ENCODE data around the gene PLD2.

Gene PLD2

DNA sequence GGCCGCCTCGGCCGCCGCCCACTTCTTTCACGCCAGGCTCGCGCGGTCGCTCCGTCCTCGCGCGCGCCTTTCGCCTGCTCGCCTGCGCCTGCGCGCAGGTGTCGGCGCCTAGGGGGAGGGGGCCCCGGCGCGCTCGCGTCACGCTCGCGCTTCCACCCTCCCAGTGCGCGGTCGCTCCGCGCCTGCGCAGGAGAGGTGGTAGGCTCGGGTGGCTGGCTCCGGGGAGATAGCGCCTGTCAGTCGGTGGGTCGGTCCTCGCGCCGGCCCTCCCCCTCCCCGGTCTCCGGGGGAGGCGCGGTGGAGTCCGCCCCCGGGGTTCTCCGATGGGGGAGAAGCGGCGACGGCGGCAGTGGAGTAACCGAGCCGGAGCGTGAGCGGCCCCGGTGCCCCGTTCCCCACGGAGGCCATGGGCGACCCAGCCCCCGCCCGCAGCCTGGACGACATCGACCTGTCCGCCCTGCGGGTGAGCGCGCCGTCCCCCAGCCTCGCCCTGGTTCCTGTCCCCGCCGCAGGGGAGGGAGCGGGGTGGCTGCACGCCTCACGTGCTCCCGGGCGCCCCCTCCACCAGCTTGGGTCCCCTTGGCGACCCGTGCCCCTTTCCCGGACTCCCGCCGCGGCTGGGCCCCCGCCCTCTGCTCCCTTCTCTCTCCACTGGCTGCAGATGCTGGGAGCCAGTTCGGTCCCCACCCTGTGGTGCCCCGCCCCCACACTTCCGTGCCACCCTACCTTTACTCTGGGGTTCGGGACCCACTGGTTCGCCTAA is 26.4 kb downstream of the PLD2 start, which contains the start of gene MINK1:
Gene MINK1 (plus strand): TSS at position 163 of the 763 bp plus-strand sequence. CDS start 244 bp downstream, at position 407.
- peaks cover 4 to 11% of the 10 kb centered on the region in 2 donors for H3K36me3 ChIP-seq (ENCODE audit: control insufficient read depth in 2 of 2, insufficient read depth in 2 of 2, low read length in 2 of 2)
- peak within 1 kb of the TSS; percentile 88 to 95 for H3K4me3 ChIP-seq (ENCODE audit: low read length in 2 of 2)
- H3K27me3 ChIP-seq (ENCODE audit: control insufficient read depth in 2 of 2, insufficient read depth in 2 of 2, low read length in 2 of 2), result no peaks in the 10 kb centered on the region
- no peaks in the 10 kb centered on the region for H3K9me3 ChIP-seq (ENCODE audit: control insufficient read depth in 2 of 2, low read length in 2 of 2)
- H3K4me1 ChIP-seq (ENCODE audit: control insufficient read depth in 2 of 2, insufficient read depth in 2 of 2, low read length in 2 of 2), result peaks cover 23 to 25% of the 10 kb centered on the region in 2 donors
- peak within 1 kb of the TSS; percentile 97 for H3K27ac ChIP-seq (ENCODE audit: low read depth in 2 of 2, low read length in 2 of 2)
- peak within 1 kb of the TSS; percentile 89 to 91 for H3K9ac ChIP-seq (ENCODE audit: low read depth in 1 of 2, low read length in 2 of 2)

DNA sequence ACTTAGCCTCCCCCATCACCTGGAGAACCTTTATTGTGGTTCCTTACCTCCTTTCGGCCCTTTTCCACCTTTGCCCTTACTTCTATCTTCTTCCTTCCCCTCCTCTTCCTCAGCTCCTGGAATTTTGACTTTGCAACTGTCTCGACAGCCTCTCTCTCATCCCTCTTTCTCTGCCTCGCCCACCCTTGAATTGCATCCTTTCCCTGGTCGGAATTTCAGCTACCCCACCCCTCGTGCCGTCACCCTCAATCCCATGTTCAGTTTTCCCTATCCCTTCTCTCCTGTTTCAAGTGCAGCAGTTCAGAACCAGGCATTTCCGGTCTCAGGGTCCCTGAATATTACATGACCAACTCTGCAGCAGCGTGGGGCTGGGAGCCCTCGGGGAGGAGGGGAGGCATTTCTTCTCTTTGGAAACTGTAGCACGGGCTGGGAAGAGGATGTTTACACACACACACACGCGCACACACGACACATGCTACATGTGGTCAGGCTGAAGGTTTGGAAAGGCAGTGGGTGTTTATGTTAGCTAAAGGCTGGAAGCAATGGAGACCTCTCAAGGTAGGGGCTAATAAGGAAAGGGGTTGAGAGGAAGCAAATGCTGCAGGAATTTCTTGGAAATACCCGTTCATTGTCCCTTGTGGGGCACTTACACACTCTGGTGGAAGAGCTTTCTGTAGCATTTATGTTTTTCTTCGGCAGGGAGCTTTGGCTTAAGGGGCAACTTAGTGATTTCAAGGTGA is 27.2 kb downstream of the PLD2 start:
- Histone ChIP-seq H3K9me3 (ENCODE audit: control insufficient read depth in 2 of 2, low read length in 2 of 2) (no peaks in the 10 kb centered on the region), H3K4me1 (ENCODE audit: control insufficient read depth in 2 of 2, insufficient read depth in 2 of 2, low read length in 2 of 2) (peaks cover 23 to 25% of the 10 kb centered on the region in 2 donors), H3K27ac (ENCODE audit: low read depth in 2 of 2, low read length in 2 of 2) (peak overlapping the region; percentile 97), H3K27me3 (ENCODE audit: control insufficient read depth in 2 of 2, insufficient read depth in 2 of 2, low read length in 2 of 2) (no peaks in the 10 kb centered on the region), H3K9ac (ENCODE audit: low read depth in 1 of 2, low read length in 2 of 2) (peak overlapping the region; percentile 89 to 91), H3K36me3 (ENCODE audit: control insufficient read depth in 2 of 2, insufficient read depth in 2 of 2, low read length in 2 of 2) (peaks cover 4 to 11% of the 10 kb centered on the region in 2 donors), H3K4me3 (ENCODE audit: low read length in 2 of 2) (peak overlapping the region; percentile 88 to 95)

DNA sequence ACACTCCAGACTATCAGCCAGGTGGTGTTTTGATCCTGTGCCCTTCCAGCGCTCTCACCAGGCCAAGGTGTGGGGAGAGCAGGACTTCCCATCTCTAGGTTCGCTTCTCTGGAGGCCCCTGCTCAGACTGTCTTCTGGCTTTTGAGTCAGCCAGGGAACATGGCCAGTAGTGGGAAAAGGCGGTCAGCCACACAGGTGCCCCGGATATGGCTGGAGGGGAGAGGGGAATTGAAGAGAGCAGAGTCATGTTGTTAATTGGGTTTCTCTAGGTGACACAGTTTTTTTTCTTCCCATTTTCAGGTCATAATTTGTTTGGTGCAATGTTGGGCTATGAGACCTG is 27.7 kb downstream of the PLD2 start:
- H3K9me3 ChIP-seq (ENCODE audit: control insufficient read depth in 2 of 2, low read length in 2 of 2), result no peaks in the 10 kb centered on the region
- H3K4me1 ChIP-seq (ENCODE audit: control insufficient read depth in 2 of 2, insufficient read depth in 2 of 2, low read length in 2 of 2), result peaks cover 23 to 25% of the 10 kb centered on the region in 2 donors
- H3K36me3 ChIP-seq (ENCODE audit: control insufficient read depth in 2 of 2, insufficient read depth in 2 of 2, low read length in 2 of 2), result peaks cover 4 to 11% of the 10 kb centered on the region in 2 donors
- H3K27ac ChIP-seq (ENCODE audit: low read depth in 2 of 2, low read length in 2 of 2), result peak overlapping the region; percentile 97
- peak overlapping the region; percentile 88 to 95 for H3K4me3 ChIP-seq (ENCODE audit: low read length in 2 of 2)
- no peaks in the 10 kb centered on the region for H3K27me3 ChIP-seq (ENCODE audit: control insufficient read depth in 2 of 2, insufficient read depth in 2 of 2, low read length in 2 of 2)
- peak overlapping the region; percentile 74 to 91 for H3K9ac ChIP-seq (ENCODE audit: low read depth in 1 of 2, low read length in 2 of 2)

DNA sequence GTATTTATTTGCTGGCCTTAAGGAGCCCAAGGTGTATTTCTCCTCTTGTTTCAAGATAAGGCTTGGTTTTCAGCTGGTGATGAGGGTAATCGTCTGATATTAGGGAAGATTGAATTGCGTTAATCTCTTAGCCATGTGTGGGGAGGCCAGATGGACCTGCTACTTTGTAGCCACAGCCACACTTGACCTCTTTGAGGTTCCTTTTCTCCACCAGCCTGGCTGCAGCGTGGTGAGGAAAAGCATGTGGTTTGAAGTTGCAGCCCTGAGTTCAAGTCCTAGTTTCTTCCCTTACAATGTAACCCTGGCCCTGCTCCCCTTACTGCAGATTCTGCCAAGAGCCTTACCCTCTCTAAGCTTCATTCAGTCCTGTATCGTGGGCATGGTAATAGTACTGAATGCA is 29.3 kb downstream of the PLD2 start:
- Histone ChIP-seq H3K27me3 (ENCODE audit: control insufficient read depth in 2 of 2, insufficient read depth in 2 of 2, low read length in 2 of 2) (no peaks in the 10 kb centered on the region), H3K36me3 (ENCODE audit: control insufficient read depth in 2 of 2, insufficient read depth in 2 of 2, low read length in 2 of 2) (peaks cover 4 to 15% of the 10 kb centered on the region in 2 donors), H3K4me1 (ENCODE audit: control insufficient read depth in 2 of 2, insufficient read depth in 2 of 2, low read length in 2 of 2) (peaks cover 29 to 32% of the 10 kb centered on the region in 2 donors), H3K9ac (ENCODE audit: low read depth in 1 of 2, low read length in 2 of 2) (no peak overlapping the region), H3K4me3 (ENCODE audit: low read length in 2 of 2) (peak overlapping the region in 1 of 2 donors; percentile 37), H3K27ac (ENCODE audit: low read depth in 2 of 2, low read length in 2 of 2) (peak overlapping the region in 1 of 2 donors; percentile 97), H3K9me3 (ENCODE audit: control insufficient read depth in 2 of 2, low read length in 2 of 2) (no peaks in the 10 kb centered on the region)

DNA sequence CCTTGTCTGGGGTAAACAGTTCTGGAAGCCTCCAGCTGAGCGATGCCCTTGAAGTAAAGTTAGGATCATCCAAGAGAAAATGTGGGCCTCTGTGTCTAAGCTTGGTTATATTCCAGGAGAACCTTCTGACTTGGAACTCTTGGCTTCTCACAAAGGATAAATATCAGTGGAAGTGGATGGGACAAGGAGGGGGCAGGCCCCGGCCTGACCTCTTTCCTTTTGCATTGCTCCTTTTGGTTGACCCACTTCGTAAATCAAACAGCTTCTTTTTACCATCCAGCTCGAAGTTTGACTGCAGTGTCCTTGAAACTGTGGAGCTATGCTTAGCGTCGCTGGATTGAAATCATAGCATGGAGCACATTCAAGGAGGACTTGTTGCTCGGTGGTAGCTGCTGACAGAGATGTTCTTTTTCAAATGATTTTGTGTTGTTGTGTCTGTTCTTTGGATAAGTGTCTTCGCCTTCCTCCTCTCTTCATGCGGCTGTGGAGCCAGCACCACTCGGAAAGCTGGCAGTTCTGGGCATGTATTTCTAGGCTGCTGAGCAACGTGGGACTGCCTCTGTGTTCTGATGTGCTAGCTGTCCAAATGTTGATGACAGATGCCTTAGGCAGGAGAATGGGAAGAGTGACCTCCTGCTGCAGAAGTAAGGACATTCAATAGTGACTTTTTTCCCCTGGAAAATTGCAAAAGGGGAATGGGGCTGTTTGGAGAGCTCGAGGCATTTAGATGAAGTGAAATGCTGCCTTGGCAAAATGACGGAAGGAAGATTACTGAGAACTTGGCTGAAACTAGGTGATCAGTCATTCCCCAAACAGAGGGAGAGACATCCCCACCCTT is 30.7 kb downstream of the PLD2 start:
- Histone ChIP-seq H3K9ac (ENCODE audit: low read depth in 1 of 2, low read length in 2 of 2) (no peak overlapping the region), H3K27ac (ENCODE audit: low read depth in 2 of 2, low read length in 2 of 2) (no peak overlapping the region)

DNA sequence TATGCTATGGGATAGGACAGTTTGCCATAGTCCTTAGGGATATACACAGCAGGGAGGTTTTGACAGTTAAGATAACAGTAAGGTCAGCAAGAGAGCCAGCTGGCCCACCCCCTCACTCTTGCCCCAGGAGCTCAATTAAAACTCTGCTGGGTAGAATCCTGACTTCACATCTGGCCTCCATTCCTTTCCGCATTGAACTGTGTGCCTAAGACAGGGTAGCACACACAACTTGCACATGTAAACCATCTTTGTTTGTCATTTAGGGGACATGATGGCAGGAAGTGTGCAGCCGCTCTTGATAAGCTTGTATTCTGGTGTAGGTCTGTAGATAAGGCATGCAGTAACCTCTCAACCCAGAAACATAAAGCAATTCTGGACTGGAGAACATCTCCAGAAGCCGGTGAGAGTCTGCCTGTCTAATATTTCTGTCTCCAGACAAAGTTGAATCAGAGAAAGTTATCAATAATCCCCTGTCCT is 31.4 kb downstream of the PLD2 start:
- H3K27ac ChIP-seq (ENCODE audit: low read depth in 2 of 2, low read length in 2 of 2), result no peak overlapping the region
- peaks cover 4 to 18% of the 10 kb centered on the region in 2 donors for H3K36me3 ChIP-seq (ENCODE audit: control insufficient read depth in 2 of 2, insufficient read depth in 2 of 2, low read length in 2 of 2)
- no peaks in the 10 kb centered on the region for H3K9me3 ChIP-seq (ENCODE audit: control insufficient read depth in 2 of 2, low read length in 2 of 2)
- peaks cover 29 to 33% of the 10 kb centered on the region in 2 donors for H3K4me1 ChIP-seq (ENCODE audit: control insufficient read depth in 2 of 2, insufficient read depth in 2 of 2, low read length in 2 of 2)
- no peak overlapping the region for H3K9ac ChIP-seq (ENCODE audit: low read depth in 1 of 2, low read length in 2 of 2)
- H3K27me3 ChIP-seq (ENCODE audit: control insufficient read depth in 2 of 2, insufficient read depth in 2 of 2, low read length in 2 of 2), result no peaks in the 10 kb centered on the region
- H3K4me3 ChIP-seq (ENCODE audit: low read length in 2 of 2), result no peak overlapping the region

More for the DNA sequence above, 30.7 kb downstream of the PLD2 start:
- Histone ChIP-seq H3K9me3 (ENCODE audit: control insufficient read depth in 2 of 2, low read length in 2 of 2) (no peaks in the 10 kb centered on the region), H3K27me3 (ENCODE audit: control insufficient read depth in 2 of 2, insufficient read depth in 2 of 2, low read length in 2 of 2) (no peaks in the 10 kb centered on the region), H3K4me3 (ENCODE audit: low read length in 2 of 2) (no peak overlapping the region), H3K36me3 (ENCODE audit: control insufficient read depth in 2 of 2, insufficient read depth in 2 of 2, low read length in 2 of 2) (peaks cover 4 to 18% of the 10 kb centered on the region in 2 donors), H3K4me1 (ENCODE audit: control insufficient read depth in 2 of 2, insufficient read depth in 2 of 2, low read length in 2 of 2) (peaks cover 29 to 33% of the 10 kb centered on the region in 2 donors)

DNA sequence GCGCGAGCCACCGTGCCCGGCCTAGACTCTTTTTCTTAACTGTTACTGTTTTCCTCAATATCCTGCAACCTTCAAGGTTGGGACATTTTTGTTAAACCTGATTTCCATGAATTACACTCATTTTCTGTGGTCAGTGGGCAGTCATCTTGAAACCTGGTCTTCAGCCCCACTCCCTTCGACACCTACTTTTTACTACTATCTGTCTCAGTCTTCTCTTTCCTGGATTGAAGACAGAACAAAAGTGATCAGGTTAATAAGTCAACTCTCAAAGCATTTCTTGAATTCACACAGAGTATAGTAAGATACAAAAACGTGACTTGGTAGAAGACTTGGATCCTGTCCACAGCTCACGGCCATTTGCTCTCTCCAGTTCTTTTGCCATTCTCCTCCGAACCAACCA is 32.3 kb downstream of the PLD2 start:
- no peaks in the 10 kb centered on the region for H3K27me3 ChIP-seq (ENCODE audit: control insufficient read depth in 2 of 2, insufficient read depth in 2 of 2, low read length in 2 of 2)
- H3K9me3 ChIP-seq (ENCODE audit: control insufficient read depth in 2 of 2, low read length in 2 of 2), result no peaks in the 10 kb centered on the region
- no peak overlapping the region for H3K27ac ChIP-seq (ENCODE audit: low read depth in 2 of 2, low read length in 2 of 2)
- H3K36me3 ChIP-seq (ENCODE audit: control insufficient read depth in 2 of 2, insufficient read depth in 2 of 2, low read length in 2 of 2), result peaks cover 4 to 18% of the 10 kb centered on the region in 2 donors
- H3K4me1 ChIP-seq (ENCODE audit: control insufficient read depth in 2 of 2, insufficient read depth in 2 of 2, low read length in 2 of 2), result peaks cover 25 to 31% of the 10 kb centered on the region in 2 donors
- H3K9ac ChIP-seq (ENCODE audit: low read depth in 1 of 2, low read length in 2 of 2), result no peak overlapping the region
- H3K4me3 ChIP-seq (ENCODE audit: low read length in 2 of 2), result no peak overlapping the region

DNA sequence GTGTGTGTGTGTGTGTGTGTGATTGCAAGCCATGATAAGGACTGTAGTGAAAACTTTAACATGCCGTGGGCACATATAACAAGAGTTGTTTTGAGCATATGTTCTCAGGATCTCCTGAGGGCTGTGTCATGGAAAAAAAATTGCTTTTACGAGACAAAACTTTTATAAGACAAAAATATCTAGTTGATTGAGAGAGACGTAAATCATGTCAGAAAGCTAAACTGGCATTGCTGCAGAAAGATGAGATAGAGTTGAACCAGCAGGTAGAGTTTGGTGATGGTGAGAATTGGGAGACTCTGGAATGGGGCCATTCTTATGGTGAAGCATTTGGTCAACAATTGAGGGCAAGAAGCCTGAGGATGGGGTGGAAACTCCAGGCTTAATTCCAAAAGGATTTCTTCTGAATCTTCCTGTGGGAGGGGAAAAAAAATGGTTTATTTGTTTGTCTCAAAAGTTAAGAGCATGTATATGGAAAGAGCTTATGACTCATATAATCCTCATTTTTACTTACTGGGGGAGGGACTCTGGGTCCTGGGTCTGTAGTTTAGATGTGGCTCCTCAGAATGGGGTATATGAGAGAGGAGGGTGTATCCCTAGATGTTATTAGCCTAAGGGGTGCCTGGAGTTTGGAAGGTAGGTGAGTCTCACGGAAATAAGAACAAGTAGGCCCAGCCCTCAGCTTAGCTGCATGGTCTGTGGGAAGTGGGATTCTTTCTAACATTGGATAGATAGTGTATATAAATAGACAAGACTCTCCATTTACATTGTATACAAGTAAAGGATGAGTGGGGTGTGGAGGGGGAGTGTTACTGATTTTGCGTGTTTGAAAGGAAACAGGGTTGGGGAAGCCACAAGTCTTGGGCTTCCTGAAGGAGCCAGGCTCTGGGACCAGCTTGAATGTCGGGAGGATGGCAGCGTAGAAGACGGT is 33.3 kb downstream of the PLD2 start:
- H3K9me3 ChIP-seq (ENCODE audit: control insufficient read depth in 2 of 2, low read length in 2 of 2), result no peaks in the 10 kb centered on the region
- H3K4me3 ChIP-seq (ENCODE audit: low read length in 2 of 2), result no peak overlapping the region
- H3K27ac ChIP-seq (ENCODE audit: low read depth in 2 of 2, low read length in 2 of 2), result no peak overlapping the region
- no peaks in the 10 kb centered on the region for H3K27me3 ChIP-seq (ENCODE audit: control insufficient read depth in 2 of 2, insufficient read depth in 2 of 2, low read length in 2 of 2)
- H3K36me3 ChIP-seq (ENCODE audit: control insufficient read depth in 2 of 2, insufficient read depth in 2 of 2, low read length in 2 of 2), result peaks cover 4 to 23% of the 10 kb centered on the region in 2 donors
- H3K9ac ChIP-seq (ENCODE audit: low read depth in 1 of 2, low read length in 2 of 2), result no peak overlapping the region
- peaks cover 16 to 21% of the 10 kb centered on the region in 2 donors for H3K4me1 ChIP-seq (ENCODE audit: control insufficient read depth in 2 of 2, insufficient read depth in 2 of 2, low read length in 2 of 2)

DNA sequence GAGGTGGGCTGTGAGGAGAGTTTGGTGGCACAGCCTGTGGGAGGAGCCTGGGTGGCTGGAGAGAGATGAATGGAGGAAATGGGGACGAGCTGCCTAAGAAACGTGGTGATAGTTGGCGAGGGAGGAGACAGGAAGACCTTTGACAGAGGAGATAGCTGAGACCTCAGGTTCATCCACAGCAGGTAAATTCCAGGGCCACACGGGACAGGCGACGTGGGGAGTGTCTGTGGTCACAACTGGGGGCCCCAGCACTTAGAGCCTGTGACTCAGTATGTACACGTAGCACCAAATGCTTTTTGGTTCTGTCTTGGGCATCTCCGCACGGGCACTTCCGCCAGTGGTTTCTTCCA is 33.9 kb downstream of the PLD2 start:
- Histone ChIP-seq H3K4me3 (ENCODE audit: low read length in 2 of 2) (no peak overlapping the region), H3K27ac (ENCODE audit: low read depth in 2 of 2, low read length in 2 of 2) (no peak overlapping the region), H3K9ac (ENCODE audit: low read depth in 1 of 2, low read length in 2 of 2) (no peak overlapping the region), H3K9me3 (ENCODE audit: control insufficient read depth in 2 of 2, low read length in 2 of 2) (no peaks in the 10 kb centered on the region), H3K27me3 (ENCODE audit: control insufficient read depth in 2 of 2, insufficient read depth in 2 of 2, low read length in 2 of 2) (no peaks in the 10 kb centered on the region), H3K36me3 (ENCODE audit: control insufficient read depth in 2 of 2, insufficient read depth in 2 of 2, low read length in 2 of 2) (peaks cover 4 to 25% of the 10 kb centered on the region in 2 donors), H3K4me1 (ENCODE audit: control insufficient read depth in 2 of 2, insufficient read depth in 2 of 2, low read length in 2 of 2) (peaks cover 10 to 16% of the 10 kb centered on the region in 2 donors)

Measured in mucosa of rectum (tissue), 2 donors.